UCSD-AML1 (cell line): ENCODE results near the gene PTPRM.
"Not testable (repeated sequence)": the region's sequence is repeated elsewhere in the genome, so short reads cannot be mapped to it uniquely, and the experiment has no call there.

Experiments
- DNase-seq: peaks from one replicate; lab custom pipeline; 2025; ENCODE audit not compliant: unreplicated experiment; lab: John Stamatoyannopoulos, UW

Gene PTPRM

GRCh38 chr18:8406186-8406867 is 839.2 kb downstream of the PTPRM start:
- DNase-seq, result no peak

- no peak for DNase-seq
These were observed 839.7 kb downstream of the PTPRM start for GRCh38 chr18:8406868-8407250.

- DNase-seq, result no peak
These were observed 842.0 kb downstream of the PTPRM start for GRCh38 chr18:8409151-8409550.

- no peak for DNase-seq
These were observed 844.4 kb downstream of the PTPRM start for GRCh38 chr18:8411492-8411891.

GRCh38 chr18:8412117-8412516 is 845.0 kb downstream of the PTPRM start:
- DNase-seq, result no peak

GRCh38 chr18:8413189-8413588 is 846.1 kb downstream of the PTPRM start:
- DNase-seq, result no peak

GRCh38 chr18:8413751-8414150 is 846.6 kb downstream of the PTPRM start:
- DNase-seq, result no peak

GRCh38 chr18:8416212-8417019 is 849.3 kb downstream of the PTPRM start:
- no peak for DNase-seq

GRCh38 chr18:8422391-8422790 is 855.3 kb downstream of the PTPRM start:
- no peak for DNase-seq

GRCh38 chr18:8423051-8423557 is 856.0 kb downstream of the PTPRM start:
- DNase-seq, result no peak

GRCh38 chr18:8424481-8424880 is 857.4 kb downstream of the PTPRM start:
- no peak for DNase-seq

GRCh38 chr18:8424917-8425725 is 858.0 kb downstream of the PTPRM start:
- DNase-seq, result no peak

- DNase-seq, result no peak
These were observed 859.3 kb downstream of the PTPRM start for GRCh38 chr18:8426401-8426800.

- no peak for DNase-seq
These were observed 860.2 kb downstream of the PTPRM start for GRCh38 chr18:8427339-8427738.

- DNase-seq, result no peak
These were observed 861.8 kb downstream of the PTPRM start for GRCh38 chr18:8428951-8429350.

- no peak for DNase-seq
These were observed 863.9 kb downstream of the PTPRM start for GRCh38 chr18:8431036-8431435.

GRCh38 chr18:8433323-8433722 is 866.2 kb downstream of the PTPRM start:
- no peak for DNase-seq

GRCh38 chr18:8433771-8434170 is 866.7 kb downstream of the PTPRM start:
- no peak for DNase-seq

- DNase-seq, result no peak
These were observed 868.3 kb downstream of the PTPRM start for GRCh38 chr18:8435376-8435775.

GRCh38 chr18:8439055-8439454 is 871.9 kb downstream of the PTPRM start:
- no peak for DNase-seq

GRCh38 chr18:8443505-8443904 is 876.4 kb downstream of the PTPRM start:
- DNase-seq, result no peak

- DNase-seq, result not testable (repeated sequence)
These were observed 879.8 kb downstream of the PTPRM start for GRCh38 chr18:8446936-8447335.
